ENCODE data around the gene NRBF2.

The NRBF2 gene

DNA sequence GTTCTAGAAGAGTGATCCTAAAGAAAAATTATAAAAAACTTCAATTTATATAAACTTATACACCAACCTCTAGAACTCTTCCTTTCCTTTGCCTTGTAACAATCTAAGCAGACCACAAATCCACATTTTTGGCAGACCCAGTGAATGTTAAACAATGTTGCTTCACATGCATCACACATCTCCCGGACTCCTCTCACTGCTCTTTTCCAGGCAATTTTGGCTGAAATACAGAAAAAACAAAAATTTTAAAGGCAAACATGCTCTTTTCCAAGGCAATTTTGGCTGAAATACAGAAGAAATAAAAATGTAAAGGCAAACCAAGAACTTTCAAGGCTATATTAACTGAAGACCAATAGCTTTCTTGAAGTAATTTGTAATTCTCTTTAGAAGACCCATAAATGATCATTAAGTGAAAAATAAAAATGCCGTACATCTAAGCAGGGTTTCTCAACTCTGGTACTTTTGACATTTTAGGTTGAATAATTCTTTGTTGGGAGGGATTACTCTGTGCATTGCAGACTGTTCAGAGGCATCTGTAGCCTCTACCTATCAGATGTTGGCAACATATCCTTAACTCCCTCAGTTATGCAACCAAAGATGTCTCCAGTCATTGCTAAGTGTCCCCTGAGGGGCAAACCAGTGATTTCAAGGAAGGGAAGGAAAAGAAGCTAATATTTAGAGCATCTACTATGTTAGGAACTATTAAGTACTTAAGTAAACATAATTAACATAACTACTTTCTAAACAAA, 64.4 kb downstream of the NRBF2 start:
- H3K23ac ChIP-seq (ENCODE audit: low read depth, low read length, poor library complexity) = no peak overlapping the region

DNA sequence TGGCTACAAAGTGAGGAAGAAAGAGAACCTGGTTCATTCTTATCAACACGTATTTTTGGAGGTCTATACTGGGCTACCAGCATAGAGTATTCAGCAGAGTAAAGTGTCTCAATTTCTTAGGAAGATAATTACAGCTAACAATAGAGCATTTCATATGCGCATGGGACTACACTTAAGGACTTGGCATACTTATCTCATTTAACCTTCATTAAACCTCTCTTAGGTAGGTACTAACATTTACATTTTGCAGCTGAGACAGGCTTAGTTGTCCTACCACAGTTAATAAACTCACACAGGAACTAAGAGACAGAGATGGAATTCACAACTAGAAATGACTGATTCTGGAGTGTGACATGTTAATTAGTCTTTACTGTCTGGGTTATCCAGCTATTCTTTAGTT, 66.6 kb downstream of the NRBF2 start:
- Histone ChIP-seq H3K9ac (ENCODE audit: low read depth, low read length, poor library complexity) (no peak overlapping the region), H3K36me3 (replicated peaks in 1 of 2; ENCODE audit: control insufficient read depth in 2 of 2, insufficient read depth in 2 of 2, low read length in 2 of 2) (peaks cover 2 to 98% of the 10 kb centered on the region in 2 donors), H3K27ac (replicated peaks; ENCODE audit: low read length) (no peak overlapping the region), H3K27me3 (ENCODE audit: control insufficient read depth in 3 of 3, insufficient read depth in 3 of 3, low read depth in 1 of 3, low read length in 3 of 3) (no peaks in the 10 kb centered on the region), H3K4me1 (ENCODE audit: control insufficient read depth in 2 of 2, insufficient read depth in 1 of 2, low read depth in 1 of 2, low read length in 2 of 2) (no peaks in the 10 kb centered on the region), H2BK12ac (ENCODE audit: low read length) (no peak overlapping the region), H3K79me1 (ENCODE audit: low read depth, low read length) (no peaks in the 10 kb centered on the region), H2AK5ac (ENCODE audit: low read depth, low read length) (no peak overlapping the region), H3K23ac (ENCODE audit: low read depth, low read length, poor library complexity) (no peak overlapping the region), H2BK5ac (ENCODE audit: low read length) (no peak overlapping the region), H3K18ac (ENCODE audit: low read length) (no peak overlapping the region), H3K4ac (ENCODE audit: low read length) (no peak overlapping the region), H4K8ac (ENCODE audit: low read depth, low read length) (no peak overlapping the region), H2BK15ac (ENCODE audit: low read length) (no peak overlapping the region), H3K14ac (ENCODE audit: low read length) (no peak overlapping the region), H3K9me3 (replicated peaks in 1 of 2; ENCODE audit: control insufficient read depth in 2 of 2, insufficient read depth in 1 of 2, low read depth in 1 of 2, low read length in 2 of 2) (no peaks in the 10 kb centered on the region), H3K4me3 (ENCODE audit: low read length in 2 of 2) (no peak overlapping the region), H3K4me2 (ENCODE audit: insufficient read depth, low read length, poor library complexity, severe bottlenecking) (no peak overlapping the region), H4K91ac (ENCODE audit: low read depth, low read length, poor library complexity) (no peak overlapping the region), H2AFZ (ENCODE audit: low read length) (no peak overlapping the region), H2BK120ac (ENCODE audit: low read depth, low read length) (no peak overlapping the region)
- no peak for DNase-seq (ENCODE audit: low spot score)
- no CpG with 5 or more reads among the region's 2 CpGs for WGBS, 2 donors (ENCODE audit: extremely low coverage in 2 of 2, insufficient read length in 2 of 2, insufficient replicate concordance in 1 of 2)

More for the DNA sequence above, 64.4 kb downstream of the NRBF2 start:
- Histone ChIP-seq H2BK120ac (ENCODE audit: low read depth, low read length) (no peak overlapping the region), H3K4me1 (ENCODE audit: control insufficient read depth in 2 of 2, insufficient read depth in 1 of 2, low read depth in 1 of 2, low read length in 2 of 2) (no peaks in the 10 kb centered on the region), H4K8ac (ENCODE audit: low read depth, low read length) (no peak overlapping the region), H3K9ac (ENCODE audit: low read depth, low read length, poor library complexity) (no peak overlapping the region), H3K79me1 (ENCODE audit: low read depth, low read length) (no peaks in the 10 kb centered on the region), H3K9me3 (replicated peaks in 1 of 2; ENCODE audit: control insufficient read depth in 2 of 2, insufficient read depth in 1 of 2, low read depth in 1 of 2, low read length in 2 of 2) (peaks cover 0 to 3% of the 10 kb centered on the region in 2 donors), H3K18ac (ENCODE audit: low read length) (no peak overlapping the region), H3K4me2 (ENCODE audit: insufficient read depth, low read length, poor library complexity, severe bottlenecking) (no peak overlapping the region), H3K4me3 (ENCODE audit: low read length in 2 of 2) (no peak overlapping the region), H2BK5ac (ENCODE audit: low read length) (no peak overlapping the region), H3K14ac (ENCODE audit: low read length) (no peak overlapping the region), H2AK5ac (ENCODE audit: low read depth, low read length) (no peak overlapping the region), H3K36me3 (replicated peaks in 1 of 2; ENCODE audit: control insufficient read depth in 2 of 2, insufficient read depth in 2 of 2, low read length in 2 of 2) (peaks cover 1 to 97% of the 10 kb centered on the region in 2 donors), H2AFZ (ENCODE audit: low read length) (no peak overlapping the region), H3K27ac (replicated peaks; ENCODE audit: low read length) (no peak overlapping the region), H3K4ac (ENCODE audit: low read length) (no peak overlapping the region), H2BK15ac (ENCODE audit: low read length) (no peak overlapping the region), H2BK12ac (ENCODE audit: low read length) (no peak overlapping the region), H4K91ac (ENCODE audit: low read depth, low read length, poor library complexity) (no peak overlapping the region), H3K27me3 (ENCODE audit: control insufficient read depth in 3 of 3, insufficient read depth in 3 of 3, low read depth in 1 of 3, low read length in 3 of 3) (no peaks in the 10 kb centered on the region)
- no CpG with 5 or more reads among the region's 2 CpGs for WGBS, 2 donors (ENCODE audit: extremely low coverage in 2 of 2, insufficient read length in 2 of 2, insufficient replicate concordance in 1 of 2)
- no peak for DNase-seq (ENCODE audit: low spot score)

DNA sequence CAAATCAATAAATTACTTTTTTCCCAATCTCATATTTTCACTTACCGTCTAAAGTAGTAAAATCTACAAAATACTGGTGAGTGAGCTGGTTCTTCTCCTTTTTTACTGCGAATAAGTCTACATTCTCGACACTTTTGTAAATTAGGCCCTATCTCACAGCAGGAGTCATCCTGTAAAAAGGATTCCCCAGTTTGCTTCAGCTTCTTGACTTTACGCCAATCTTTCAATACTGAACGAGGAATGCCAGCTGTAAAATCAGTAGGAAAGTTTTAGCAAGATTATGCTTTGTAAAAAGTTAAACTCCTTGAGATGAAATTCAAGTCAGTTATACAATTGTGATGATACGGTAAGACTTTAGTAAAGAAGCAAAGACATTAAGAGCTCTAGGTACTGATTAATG, 67.3 kb downstream of the NRBF2 start:
- Histone ChIP-seq H2AK5ac (ENCODE audit: low read depth, low read length) (no peak overlapping the region), H4K91ac (ENCODE audit: low read depth, low read length, poor library complexity) (no peak overlapping the region), H2BK5ac (ENCODE audit: low read length) (no peak overlapping the region), H2BK12ac (ENCODE audit: low read length) (no peak overlapping the region), H3K27me3 (ENCODE audit: control insufficient read depth in 3 of 3, insufficient read depth in 3 of 3, low read depth in 1 of 3, low read length in 3 of 3) (no peaks in the 10 kb centered on the region), H3K36me3 (replicated peaks in 1 of 2; ENCODE audit: control insufficient read depth in 2 of 2, insufficient read depth in 2 of 2, low read length in 2 of 2) (peaks cover 3 to 98% of the 10 kb centered on the region in 2 donors), H3K79me1 (ENCODE audit: low read depth, low read length) (no peaks in the 10 kb centered on the region), H3K4me3 (ENCODE audit: low read length in 2 of 2) (no peak overlapping the region), H3K4me2 (ENCODE audit: insufficient read depth, low read length, poor library complexity, severe bottlenecking) (no peak overlapping the region), H3K4me1 (ENCODE audit: control insufficient read depth in 2 of 2, insufficient read depth in 1 of 2, low read depth in 1 of 2, low read length in 2 of 2) (no peaks in the 10 kb centered on the region), H3K14ac (ENCODE audit: low read length) (no peak overlapping the region), H4K8ac (ENCODE audit: low read depth, low read length) (no peak overlapping the region), H2BK120ac (ENCODE audit: low read depth, low read length) (no peak overlapping the region), H3K9me3 (replicated peaks in 1 of 2; ENCODE audit: control insufficient read depth in 2 of 2, insufficient read depth in 1 of 2, low read depth in 1 of 2, low read length in 2 of 2) (no peaks in the 10 kb centered on the region), H3K18ac (ENCODE audit: low read length) (no peak overlapping the region), H3K9ac (ENCODE audit: low read depth, low read length, poor library complexity) (no peak overlapping the region), H3K4ac (ENCODE audit: low read length) (no peak overlapping the region), H2BK15ac (ENCODE audit: low read length) (no peak overlapping the region), H3K23ac (ENCODE audit: low read depth, low read length, poor library complexity) (no peak overlapping the region), H3K27ac (replicated peaks; ENCODE audit: low read length) (no peak overlapping the region), H2AFZ (ENCODE audit: low read length) (no peak overlapping the region)
- DNase-seq (ENCODE audit: low spot score) = no peak
- WGBS, 2 donors (ENCODE audit: extremely low coverage in 2 of 2, insufficient read length in 2 of 2, insufficient replicate concordance in 1 of 2) = 100% methylated on average over 1 of the region's 6 CpGs

DNA sequence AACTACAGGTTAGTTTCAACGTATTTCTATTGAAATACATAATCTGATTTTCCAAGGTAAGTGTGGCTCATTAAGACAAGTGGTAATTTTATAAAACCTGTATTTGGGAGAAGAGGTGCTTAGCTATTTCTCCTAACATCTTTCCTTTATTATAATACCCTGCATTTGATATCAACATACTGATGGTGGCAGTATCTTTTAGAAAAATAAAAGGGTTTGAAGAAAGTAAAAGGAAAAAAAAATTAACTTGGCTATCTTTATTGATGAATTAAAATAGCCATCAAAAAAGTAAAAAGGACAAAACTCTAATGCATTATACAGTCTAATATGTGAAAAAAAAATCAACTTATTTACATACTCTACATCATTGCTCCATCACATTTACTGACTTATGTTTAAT, 68.0 kb downstream of the NRBF2 start:
- Histone ChIP-seq H2AFZ (ENCODE audit: low read length) (no peak overlapping the region), H4K8ac (ENCODE audit: low read depth, low read length) (no peak overlapping the region), H3K4ac (ENCODE audit: low read length) (no peak overlapping the region), H2BK15ac (ENCODE audit: low read length) (no peak overlapping the region), H2BK5ac (ENCODE audit: low read length) (no peak overlapping the region), H3K27me3 (ENCODE audit: control insufficient read depth in 3 of 3, insufficient read depth in 3 of 3, low read depth in 1 of 3, low read length in 3 of 3) (no peaks in the 10 kb centered on the region), H3K36me3 (replicated peaks in 1 of 2; ENCODE audit: control insufficient read depth in 2 of 2, insufficient read depth in 2 of 2, low read length in 2 of 2) (peaks cover 5 to 98% of the 10 kb centered on the region in 2 donors), H3K9ac (ENCODE audit: low read depth, low read length, poor library complexity) (no peak overlapping the region), H3K9me3 (replicated peaks in 1 of 2; ENCODE audit: control insufficient read depth in 2 of 2, insufficient read depth in 1 of 2, low read depth in 1 of 2, low read length in 2 of 2) (no peaks in the 10 kb centered on the region), H3K27ac (replicated peaks; ENCODE audit: low read length) (no peak overlapping the region), H4K91ac (ENCODE audit: low read depth, low read length, poor library complexity) (no peak overlapping the region), H2BK120ac (ENCODE audit: low read depth, low read length) (no peak overlapping the region), H3K23ac (ENCODE audit: low read depth, low read length, poor library complexity) (no peak overlapping the region), H2AK5ac (ENCODE audit: low read depth, low read length) (no peak overlapping the region), H3K14ac (ENCODE audit: low read length) (no peak overlapping the region), H3K4me1 (ENCODE audit: control insufficient read depth in 2 of 2, insufficient read depth in 1 of 2, low read depth in 1 of 2, low read length in 2 of 2) (no peaks in the 10 kb centered on the region), H2BK12ac (ENCODE audit: low read length) (no peak overlapping the region), H3K18ac (ENCODE audit: low read length) (no peak overlapping the region), H3K79me1 (ENCODE audit: low read depth, low read length) (no peaks in the 10 kb centered on the region), H3K4me2 (ENCODE audit: insufficient read depth, low read length, poor library complexity, severe bottlenecking) (no peak overlapping the region), H3K4me3 (ENCODE audit: low read length in 2 of 2) (no peak overlapping the region)
- no CpG with 5 or more reads among the region's 1 CpG for WGBS, 2 donors (ENCODE audit: extremely low coverage in 2 of 2, insufficient read length in 2 of 2, insufficient replicate concordance in 1 of 2)
- DNase-seq (ENCODE audit: low spot score) = no peak

Data from neuronal stem cell (in vitro differentiated cells).